NCI-H2029 treated with DMSO at 0.1 percent for 48 hours (cell line): ENCODE results near the gene VWA1.
"Not testable (repeated sequence)": the region's sequence is repeated elsewhere in the genome, so short reads cannot be mapped to it uniquely, and the experiment has no call there.

Source experiments
- DNase-seq: peaks from one replicate; lab custom pipeline; 2025; lab: John Stamatoyannopoulos, UW

The VWA1 gene

DNA sequence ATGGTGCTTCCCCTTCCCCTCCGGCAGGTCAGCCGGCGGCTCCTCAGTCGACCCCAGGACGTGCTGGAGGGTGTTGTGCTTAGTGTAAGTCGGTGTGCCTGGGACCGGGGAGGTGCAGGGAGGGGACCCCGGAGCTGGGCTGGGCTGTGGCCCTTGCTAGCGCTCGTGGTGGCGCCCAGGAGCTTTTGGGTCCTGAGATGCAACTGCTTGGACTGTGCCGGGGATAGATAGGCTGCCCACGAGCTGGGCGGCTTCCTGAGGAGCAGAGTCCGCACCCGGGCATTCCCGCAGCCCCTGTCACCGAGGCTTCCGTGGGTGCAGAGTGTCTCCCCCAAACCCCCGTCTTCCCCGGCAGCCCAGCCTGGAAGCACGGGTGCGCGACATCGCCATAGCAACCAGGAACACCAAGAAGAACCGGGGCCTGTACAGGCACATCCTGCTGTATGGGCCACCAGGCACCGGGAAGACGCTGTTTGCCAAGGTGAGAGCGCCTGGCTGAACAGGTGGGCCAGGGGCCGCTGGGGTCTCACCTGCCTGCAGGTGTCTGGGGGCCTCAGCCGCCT lies 50.3 kb downstream of the VWA1 start:
- DNase-seq = not testable (repeated sequence)

GRCh38 chr1:1487701-1488100 lies 52.2 kb downstream of the VWA1 start:
- no peak for DNase-seq

DNA sequence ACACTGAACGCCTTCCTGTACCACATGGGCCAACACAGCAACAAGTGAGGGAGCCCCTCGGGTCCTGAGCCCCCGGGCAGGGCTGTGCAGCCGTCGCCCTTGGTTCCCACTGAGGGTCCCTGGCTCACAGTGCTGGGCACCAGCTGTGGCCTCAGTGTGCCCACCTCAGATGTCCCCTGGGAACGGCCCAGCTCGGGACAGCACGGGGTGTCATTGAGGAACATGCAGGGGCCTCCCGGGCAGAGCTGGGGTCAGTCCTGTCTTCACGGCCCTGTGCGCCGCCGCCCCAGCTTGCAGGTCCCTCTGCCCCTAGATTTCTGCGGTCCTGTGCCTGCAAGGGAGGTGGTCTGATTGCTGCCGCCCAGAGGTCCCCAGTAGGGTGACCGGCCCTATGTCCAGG lies 53.7 kb downstream of the VWA1 start:
- DNase-seq = no peak

DNA sequence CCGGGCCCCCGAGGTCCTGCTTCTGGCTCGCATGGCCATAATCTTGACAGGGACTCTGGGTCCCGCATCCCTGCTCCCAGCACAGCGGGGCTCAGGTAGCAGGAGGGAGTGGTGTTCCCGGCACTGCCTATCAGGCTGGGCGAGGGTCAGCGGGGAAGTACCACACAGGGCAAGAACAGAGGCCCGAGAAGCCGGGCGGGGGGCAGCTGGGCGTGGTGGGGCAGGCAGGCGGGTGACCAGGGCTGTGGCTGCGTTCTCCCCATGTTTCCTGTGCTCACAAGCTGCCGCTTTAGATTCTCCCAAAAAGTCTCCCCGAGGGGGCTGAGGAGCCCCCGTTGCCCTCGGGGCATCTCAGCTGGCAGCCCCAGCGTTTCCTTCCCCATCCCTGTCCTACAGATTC lies 54.4 kb downstream of the VWA1 start:
- no peak for DNase-seq

DNA sequence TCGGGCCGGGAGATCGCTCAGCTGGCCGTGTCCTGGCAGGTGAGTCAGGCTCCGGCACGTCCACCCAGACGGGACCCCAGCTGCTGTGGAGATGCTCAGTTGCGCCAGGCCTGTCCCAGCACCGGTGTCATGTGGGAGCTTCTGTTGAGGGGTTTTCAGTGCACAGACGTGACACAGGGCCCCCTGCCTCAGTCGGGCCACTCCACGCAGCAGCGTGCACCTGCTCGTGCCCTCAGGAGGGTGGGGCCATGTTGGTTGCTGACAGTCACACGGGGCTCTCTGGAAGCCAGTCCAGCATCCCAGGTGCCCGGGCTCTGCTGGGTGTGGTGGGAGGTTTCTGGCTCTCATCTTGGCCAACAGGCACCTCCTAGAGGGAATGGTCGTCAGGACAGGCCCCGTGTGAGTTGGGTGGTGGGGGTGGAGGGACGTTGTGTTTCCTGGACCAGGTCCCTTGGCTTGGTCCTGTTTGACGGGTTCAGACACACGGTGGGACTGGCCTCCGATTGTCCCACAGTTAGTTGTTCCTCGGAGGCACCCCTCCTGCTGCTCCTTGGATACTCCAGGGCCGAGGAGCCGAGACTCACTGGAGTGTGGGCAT lies 55.2 kb downstream of the VWA1 start:
- DNase-seq = no peak

DNA sequence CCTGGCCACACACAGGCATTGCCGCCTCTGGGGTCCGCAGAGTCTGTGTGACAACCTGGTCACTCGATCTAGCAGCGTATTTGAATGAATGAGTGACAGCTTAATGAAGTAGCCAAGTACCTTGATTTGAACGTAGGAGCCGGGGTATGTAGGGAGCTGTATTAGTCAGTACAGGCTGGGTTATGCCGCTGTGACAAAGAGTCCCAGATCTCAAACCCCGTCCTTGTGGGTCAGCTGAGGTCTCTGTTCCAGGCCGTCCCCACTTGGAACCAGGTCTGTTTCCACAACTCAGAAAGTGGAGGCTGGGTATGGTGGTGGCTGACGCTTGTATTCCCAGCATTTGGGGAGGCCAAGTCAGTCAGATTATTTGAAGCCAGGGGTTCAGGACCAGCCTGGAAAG lies 56.1 kb downstream of the VWA1 start:
- DNase-seq = no peak
